NCI-H2081 (cell line): ENCODE measurements around the gene CCSER1.

Experiments
- DNase-seq, 2 experiments: peaks; one replicate each; lab custom pipeline; 2025; lab: John Stamatoyannopoulos, UW

The CCSER1 gene

DNA sequence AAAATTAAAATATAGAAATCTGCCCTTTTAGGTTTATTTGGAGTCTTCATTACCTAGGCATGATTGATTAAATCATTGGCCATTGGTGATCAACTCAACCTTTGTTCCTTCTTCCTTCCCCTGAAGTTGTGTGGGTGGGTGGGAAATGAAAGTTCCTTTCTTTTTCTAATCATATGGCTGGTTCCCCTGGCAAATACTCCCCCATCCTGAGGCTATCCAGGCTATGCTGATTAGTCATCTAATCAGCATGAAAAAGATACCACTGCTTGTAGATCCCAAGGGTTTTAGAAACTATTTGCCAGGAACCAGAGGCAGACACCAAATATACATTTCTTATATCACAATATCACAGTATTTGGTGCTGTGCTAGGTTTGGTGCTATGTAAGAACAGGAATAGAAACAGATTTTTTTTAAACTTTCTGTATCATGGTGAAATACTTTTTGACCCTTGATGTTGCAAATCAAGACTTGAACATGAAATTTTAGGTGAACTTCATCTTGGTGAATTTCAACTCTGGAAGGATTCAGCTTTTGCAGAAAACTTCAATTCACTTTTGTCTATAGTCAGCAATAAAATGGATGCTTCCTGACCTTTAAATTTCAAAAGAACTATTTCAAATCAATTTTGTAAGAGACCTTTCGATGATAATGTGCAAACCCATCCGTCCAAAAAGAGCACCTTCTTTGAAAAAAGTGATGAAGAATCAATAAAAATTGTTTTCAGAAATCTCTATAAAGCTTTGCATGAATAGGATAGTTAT lies 71.1 kb downstream of the CCSER1 start:
- DNase-seq, result no peak

DNA sequence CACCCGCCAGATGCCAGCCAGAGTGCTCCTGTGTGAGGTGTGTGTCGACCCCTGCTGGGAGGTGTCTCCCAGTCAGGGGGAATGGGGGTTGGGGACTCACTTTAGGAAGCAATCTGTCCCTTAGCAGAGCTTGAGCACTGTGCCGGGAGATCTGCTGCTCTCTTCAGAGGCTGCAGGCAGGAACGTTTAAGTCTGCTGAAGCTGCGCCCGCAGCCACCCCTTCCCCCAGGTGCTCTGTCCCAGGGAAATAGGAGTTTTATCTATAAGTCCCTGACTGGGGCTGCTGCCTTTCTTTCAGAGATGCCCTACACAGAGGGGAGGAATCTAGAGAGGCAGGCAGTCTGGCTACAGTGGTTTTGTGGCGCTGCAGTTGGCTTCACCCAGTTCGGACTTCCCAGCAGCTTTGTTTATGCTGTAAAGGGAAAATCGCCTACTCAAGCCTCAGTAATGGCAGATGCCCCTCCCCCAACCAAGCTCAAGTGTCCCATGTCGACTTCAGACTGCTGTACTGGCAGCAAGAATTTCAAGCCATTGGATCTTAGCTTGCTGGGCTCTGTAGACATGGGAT lies 80.8 kb downstream of the CCSER1 start:
- DNase-seq, result no peak

DNA sequence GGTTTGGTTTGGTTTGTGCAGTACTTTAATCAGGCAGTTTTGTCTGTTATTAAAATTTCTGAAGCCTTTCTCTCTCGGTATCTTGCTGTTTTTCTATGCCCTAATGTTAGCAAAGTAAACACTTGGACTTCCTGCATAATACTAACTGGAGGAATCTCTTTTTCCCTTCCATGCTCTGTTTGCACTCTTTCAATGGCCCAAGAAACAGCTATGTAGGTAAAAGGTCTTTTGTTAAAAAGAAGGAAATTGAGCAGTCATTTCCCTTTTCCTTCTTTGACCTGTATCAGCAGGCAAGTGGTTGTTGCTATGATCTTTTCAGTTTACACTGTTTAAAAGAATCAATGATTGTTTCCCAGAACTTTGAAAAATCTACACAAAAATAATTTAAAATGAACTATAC lies 82.7 kb downstream of the CCSER1 start:
- DNase-seq, result peak in 1 of 2 experiments; percentile 9

DNA sequence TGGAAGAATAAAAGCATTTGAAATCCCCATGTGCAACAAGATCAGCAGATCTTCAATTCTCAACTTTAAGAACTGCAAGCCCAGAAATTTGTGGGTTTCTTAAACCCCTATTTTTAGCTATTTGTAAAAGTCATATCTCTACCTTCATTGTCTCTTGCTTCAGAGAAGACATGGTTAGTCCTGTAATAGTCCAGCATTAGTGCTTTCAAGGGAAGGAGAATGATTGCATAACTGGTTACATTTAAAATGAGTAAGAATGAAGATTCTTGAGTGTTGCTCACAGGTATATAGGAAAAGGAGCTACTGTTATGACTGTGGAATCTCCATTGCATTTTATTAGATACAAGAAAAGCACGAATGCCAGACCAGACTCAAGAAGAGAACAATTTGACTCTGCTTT lies 84.0 kb downstream of the CCSER1 start:
- no peak for DNase-seq

DNA sequence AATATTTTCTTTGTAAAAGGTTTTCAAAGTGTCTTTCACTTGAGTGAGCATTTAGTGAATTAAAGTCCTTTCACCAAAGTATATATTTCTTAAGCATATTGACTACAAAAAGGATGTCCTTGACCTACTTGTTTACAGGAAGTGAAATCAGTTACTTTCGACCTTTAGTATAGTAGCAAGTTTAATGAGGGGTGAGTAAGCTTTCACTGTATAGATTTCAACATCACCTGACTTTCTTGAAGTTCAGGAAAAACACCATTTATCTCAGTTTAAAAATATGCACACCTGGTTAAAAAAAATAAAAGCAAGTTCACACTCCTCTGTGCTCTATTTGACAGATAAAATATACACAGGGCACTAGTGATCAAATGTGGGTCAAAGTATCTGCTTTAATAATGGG lies 88.1 kb downstream of the CCSER1 start:
- DNase-seq, result no peak

DNA sequence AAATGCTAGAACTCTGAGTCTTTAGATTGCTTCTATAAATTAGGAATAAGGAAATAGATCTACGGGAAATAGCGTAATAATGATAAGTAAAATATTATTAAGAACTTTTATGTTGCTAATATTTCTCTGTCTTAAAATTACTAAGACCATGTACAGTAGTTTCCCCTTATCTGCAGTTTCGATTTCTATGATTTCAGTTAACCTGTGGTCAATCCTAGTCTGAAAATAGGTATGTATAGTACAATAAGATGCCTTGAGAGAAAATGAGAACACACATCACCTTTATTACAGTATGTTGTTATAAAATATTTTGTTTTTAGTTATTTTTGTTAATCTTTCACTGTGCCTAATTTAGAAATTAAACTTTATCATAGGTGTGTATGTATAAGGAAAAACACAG lies 92.6 kb downstream of the CCSER1 start:
- DNase-seq, result no peak

GRCh38 chr4:90220459-90220858 lies 93.3 kb downstream of the CCSER1 start:
- DNase-seq, result no peak

GRCh38 chr4:90226734-90227133 lies 99.5 kb downstream of the CCSER1 start:
- DNase-seq, result no peak

DNA sequence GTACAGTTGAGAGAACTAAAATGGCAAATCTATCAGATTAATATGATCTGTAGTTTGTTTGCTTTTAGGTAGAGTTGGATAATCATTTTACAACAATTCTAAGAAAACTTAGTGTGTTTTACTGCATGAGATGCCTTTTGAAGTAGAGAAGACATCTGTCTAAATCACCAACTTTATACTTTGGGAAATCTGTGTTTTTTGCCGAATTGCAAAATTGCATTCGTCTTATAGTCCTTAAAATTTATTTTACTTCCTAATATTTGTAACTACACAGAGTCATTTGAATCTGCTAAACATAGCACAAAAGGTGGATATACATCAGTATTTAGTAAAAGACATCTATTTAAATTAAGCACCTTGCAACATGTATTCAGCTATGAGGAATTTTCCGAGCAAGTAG lies 100.0 kb downstream of the CCSER1 start:
- DNase-seq, result no peak

GRCh38 chr4:90234916-90235547 lies 107.8 kb downstream of the CCSER1 start:
- peak; percentile 51 to 76 for DNase-seq

GRCh38 chr4:90237751-90238530 lies 110.7 kb downstream of the CCSER1 start:
- no peak for DNase-seq

DNA sequence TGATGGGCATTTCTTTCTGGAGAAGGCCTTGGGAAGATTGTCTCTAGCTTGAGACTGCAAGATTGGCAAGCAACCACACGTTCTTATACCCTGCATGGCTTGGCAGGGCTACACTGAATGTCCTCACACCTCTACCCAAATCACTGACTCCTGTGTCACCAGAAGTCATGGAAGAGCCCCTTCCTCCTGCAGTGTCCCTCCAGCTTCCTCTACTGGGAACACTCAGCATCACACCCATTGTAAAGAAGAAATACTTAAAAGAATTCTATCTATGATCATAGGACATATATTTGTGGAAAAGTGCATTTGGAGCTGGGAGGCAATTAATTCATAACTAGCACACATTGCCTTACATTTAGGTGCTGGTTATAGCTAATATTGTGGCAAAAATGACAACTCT lies 113.1 kb downstream of the CCSER1 start:
- DNase-seq, result no peak

- DNase-seq, result no peak
These were observed 113.8 kb downstream of the CCSER1 start for GRCh38 chr4:90241008-90241407.

GRCh38 chr4:90245837-90246236 lies 118.6 kb downstream of the CCSER1 start:
- DNase-seq, result no peak

- DNase-seq, result no peak
These were observed 119.6 kb downstream of the CCSER1 start for GRCh38 chr4:90246816-90247215.

- DNase-seq, result no peak
These were observed 127.2 kb downstream of the CCSER1 start for GRCh38 chr4:90254357-90254756.

DNA sequence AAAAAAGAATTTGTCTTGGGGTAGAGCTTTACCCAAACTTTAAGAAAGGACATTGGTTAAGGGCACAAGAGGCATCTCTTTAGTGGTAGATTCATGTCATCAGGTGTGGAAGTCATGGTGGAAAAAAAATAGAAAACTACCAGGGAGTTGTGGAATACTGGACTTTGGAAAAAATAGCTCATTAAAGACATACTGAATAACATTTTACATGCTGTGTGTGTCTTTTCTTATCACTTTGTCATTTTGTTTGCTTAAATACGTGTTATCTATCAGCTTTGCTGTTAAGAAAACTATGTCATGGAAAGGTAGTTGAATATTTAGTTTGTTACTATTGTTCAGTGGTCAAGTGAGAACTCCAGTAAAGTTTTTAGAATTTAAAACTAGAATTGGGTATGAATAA lies 147.0 kb downstream of the CCSER1 start:
- no peak for DNase-seq

- DNase-seq, result no peak
These were observed 153.8 kb downstream of the CCSER1 start for GRCh38 chr4:90280954-90281353.

DNA sequence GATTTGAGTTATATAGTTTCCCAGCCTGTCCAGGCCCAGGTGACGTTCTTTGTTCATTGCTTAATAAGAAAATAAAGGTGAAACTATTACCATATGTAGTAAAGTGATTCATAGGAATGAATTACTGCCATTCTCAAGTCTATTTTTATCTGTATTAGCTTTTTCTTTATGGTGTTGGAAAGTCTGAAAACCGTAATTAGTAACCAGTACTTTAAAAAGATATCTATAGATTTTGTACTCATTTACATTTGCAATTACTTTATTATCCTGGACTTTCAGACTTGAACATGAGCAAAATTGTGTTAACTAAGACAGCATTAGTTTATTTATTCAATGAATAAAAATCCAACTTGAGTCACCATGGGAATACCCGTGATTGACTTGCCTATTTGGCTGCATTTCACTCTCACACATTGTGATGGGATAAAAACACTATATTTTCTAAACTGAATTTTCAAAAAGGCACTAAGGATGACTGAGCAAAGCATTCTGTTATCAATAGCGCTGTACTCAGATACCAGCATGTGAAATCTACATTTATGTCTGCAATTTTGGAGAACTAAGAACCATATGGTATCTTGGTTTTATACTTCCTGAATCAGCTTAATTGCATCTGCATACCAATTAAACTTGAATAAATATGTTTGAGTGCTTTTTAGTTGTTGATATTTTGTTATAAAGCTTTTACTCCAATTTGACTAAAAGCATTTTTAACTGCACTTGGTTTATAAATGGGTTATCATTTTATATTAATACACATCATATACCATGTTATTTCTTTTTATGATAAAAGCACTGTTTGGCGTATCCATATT lies 154.6 kb downstream of the CCSER1 start:
- no peak for DNase-seq

DNA sequence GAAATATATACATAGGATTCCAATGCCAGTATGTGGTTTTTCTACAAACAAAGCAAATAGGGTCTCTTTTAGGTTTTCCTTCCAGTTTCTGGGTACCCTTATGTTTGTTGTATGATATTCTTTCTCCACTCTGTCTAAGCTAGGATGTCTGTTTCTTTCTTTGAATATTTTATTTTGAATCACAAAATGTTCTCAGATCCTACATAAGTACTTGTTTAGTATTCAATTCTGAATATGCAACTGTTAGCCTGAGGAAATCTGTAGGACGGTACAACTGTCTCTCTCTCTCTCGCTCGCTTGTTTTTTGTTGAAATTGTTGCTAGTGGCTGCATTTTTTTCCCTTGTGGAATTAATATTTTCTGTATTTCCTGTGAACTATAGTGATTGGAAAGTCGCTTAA lies 163.2 kb downstream of the CCSER1 start:
- no peak for DNase-seq

DNA sequence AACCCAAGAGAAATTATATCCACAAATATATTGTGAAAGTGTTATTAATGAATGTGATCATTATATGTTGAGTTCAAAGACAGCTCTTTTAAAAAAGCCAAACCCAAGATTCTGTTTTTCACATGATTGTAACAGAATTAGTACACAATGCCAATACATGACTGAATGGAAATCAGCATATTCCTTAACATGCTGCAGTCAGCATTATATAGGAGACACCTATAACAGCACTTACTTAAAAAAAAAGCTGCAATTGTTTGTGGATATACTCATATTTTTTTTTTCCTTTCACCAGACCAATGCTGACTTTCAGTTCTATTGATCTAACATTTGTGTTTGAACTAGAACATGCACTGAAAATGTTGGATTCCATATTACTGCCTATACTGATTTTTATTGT lies 165.2 kb downstream of the CCSER1 start:
- no peak for DNase-seq

DNA sequence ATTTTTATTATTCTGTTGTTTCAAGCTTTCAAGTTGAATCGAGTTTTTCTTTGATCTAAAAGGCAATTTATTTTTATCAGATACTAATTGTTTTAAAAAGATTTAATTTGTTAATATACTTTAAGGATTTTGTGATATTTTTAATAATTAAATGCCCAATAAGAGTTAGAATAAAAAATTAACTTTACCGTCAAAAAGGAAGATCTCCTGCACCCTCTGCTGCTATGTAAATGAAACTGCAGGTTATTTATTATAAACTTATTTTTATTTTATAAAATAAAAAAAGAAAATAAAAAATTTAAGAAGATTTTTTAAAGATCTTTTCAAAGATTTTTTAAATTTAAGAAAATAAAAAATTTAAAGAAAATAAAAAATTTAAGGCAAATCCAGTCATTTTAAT lies 166.1 kb downstream of the CCSER1 start:
- DNase-seq, result no peak
